ENCODE data around the gene FKBP8. TPM values are rescaled to one million over a fixed set of nuclear protein-coding genes. Genes with fewer than 3 reads are reported as not detected.

The FKBP8 gene
- polyA plus RNA-seq, 3 donors: 78.0 to 159 (median 81.2) TPM

DNA sequence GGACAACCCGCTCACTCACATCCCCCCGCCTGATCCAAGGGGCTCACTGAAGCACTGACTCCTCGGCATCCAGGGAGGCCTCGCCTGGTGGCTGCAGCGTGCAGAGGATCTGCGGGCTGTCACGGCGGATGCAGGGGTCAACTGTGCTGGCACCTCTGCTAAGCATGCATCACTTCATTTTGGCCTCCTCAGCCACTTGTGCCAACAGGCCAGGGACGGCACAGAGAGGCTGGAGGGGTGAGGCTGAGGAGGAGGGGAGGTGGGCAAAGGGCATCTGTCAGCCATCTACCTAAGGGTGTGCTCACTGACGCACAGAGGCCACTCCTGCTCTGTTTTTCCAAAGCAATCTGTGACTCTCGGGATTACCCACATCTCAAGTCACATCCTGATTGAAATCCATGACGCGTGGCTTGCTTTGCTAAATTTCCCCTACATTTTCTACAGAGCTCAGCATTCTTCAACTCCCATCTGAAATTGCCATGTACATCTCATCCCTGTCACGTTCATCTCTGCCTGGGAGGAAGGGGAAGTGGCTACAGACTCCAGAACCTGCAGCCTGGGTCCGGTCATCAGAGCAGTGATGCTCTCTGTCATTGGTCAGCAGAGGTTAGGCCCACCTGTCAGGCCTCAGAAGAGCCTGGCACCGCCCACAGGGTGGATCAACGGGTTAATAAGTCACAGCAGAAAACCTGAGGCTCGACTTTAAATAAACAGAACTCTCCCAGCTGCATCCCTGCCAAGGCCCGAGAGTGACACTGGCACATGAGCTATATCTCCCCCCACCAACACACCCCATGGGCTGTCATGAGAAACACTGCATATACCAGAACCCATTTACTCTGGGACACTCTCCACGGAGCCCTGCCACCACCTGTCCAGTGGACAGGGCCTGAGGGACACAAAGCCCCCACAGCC lies 39.1 kb downstream of the FKBP8 start:
- Mint-ChIP-seq H3K27me3 (ENCODE audit: low read depth in 3 of 3) (peaks cover 0 to 3% (median 2%) of the 10 kb centered on the region in 3 donors), H3K9me3 (no peaks in the 10 kb centered on the region), H3K4me3 (peak overlapping the region; percentile 20 to 39), H3K27ac (peak overlapping the region; percentile 79 to 99 (median 96)), H3K36me3 (peaks cover 36 to 39% of the 10 kb centered on the region in 2 donors), H3K4me1 (peaks cover 98% of the 10 kb centered on the region)
- Histone ChIP-seq H3K27ac (ENCODE audit: low read depth in 1 of 2, low read length in 2 of 2) (peak overlapping the region; percentile 95 to 96), H3K79me2 (ENCODE audit: insufficient read depth, low read length) (peaks cover 92% of the 10 kb centered on the region), H3K27me3 (ENCODE audit: control insufficient read depth in 2 of 2, insufficient read depth in 2 of 2, low read length in 2 of 2) (no peaks in the 10 kb centered on the region), H2AFZ (ENCODE audit: insufficient read depth, low read depth, low read length, poor library complexity, severe bottlenecking) (no peak overlapping the region), H4K20me1 (ENCODE audit: insufficient read depth, low read length) (peaks cover 97% of the 10 kb centered on the region), H3K9me3 (replicated peaks in 1 of 2; ENCODE audit: control insufficient read depth in 1 of 2, insufficient read depth in 1 of 2, low read length in 2 of 2) (no peaks in the 10 kb centered on the region), H3K9ac (ENCODE audit: insufficient read depth, low read length, poor library complexity, severe bottlenecking) (peak overlapping the region; percentile 68), H3K4me1 (ENCODE audit: control insufficient read depth in 1 of 2, insufficient read depth in 2 of 2, low read length in 2 of 2) (peaks cover 95 to 100% of the 10 kb centered on the region in 2 donors), H3K4me2 (replicated peaks; ENCODE audit: extremely low read depth, low read length, poor library complexity, severe bottlenecking) (peak overlapping the region; percentile 68), H3K4me3 (replicated peaks in 1 of 3; ENCODE audit: low read depth in 2 of 3, low read length in 3 of 3) (peak overlapping the region in 1 of 3 experiments; percentile 61), H3K36me3 (replicated peaks in 1 of 2; ENCODE audit: control insufficient read depth in 1 of 2, insufficient read depth in 2 of 2, low read length in 2 of 2) (peaks cover 4 to 20% of the 10 kb centered on the region in 2 donors)
- peak in 2 of 3 donors; percentile 37 to 65 for DNase-seq
- 73% methylated on average over 18 of the region's 20 CpGs for WGBS (ENCODE audit: insufficient coverage)
- TF ChIP-seq, protein P1, sequence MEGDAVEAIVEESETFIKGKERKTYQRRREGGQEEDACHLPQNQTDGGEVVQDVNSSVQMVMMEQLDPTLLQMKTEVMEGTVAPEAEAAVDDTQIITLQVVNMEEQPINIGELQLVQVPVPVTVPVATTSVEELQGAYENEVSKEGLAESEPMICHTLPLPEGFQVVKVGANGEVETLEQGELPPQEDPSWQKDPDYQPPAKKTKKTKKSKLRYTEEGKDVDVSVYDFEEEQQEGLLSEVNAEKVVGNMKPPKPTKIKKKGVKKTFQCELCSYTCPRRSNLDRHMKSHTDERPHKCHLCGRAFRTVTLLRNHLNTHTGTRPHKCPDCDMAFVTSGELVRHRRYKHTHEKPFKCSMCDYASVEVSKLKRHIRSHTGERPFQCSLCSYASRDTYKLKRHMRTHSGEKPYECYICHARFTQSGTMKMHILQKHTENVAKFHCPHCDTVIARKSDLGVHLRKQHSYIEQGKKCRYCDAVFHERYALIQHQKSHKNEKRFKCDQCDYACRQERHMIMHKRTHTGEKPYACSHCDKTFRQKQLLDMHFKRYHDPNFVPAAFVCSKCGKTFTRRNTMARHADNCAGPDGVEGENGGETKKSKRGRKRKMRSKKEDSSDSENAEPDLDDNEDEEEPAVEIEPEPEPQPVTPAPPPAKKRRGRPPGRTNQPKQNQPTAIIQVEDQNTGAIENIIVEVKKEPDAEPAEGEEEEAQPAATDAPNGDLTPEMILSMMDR (IDR thresholded peaks at IDR 0.05): no peak
- intact Hi-C loops (cut with micrococcal nuclease): loop anchor here in 1 of 2 donors (2.0 kb wide), 1 partner anchor 17 kb away; no protein-coding TSS in a partner anchor

DNA sequence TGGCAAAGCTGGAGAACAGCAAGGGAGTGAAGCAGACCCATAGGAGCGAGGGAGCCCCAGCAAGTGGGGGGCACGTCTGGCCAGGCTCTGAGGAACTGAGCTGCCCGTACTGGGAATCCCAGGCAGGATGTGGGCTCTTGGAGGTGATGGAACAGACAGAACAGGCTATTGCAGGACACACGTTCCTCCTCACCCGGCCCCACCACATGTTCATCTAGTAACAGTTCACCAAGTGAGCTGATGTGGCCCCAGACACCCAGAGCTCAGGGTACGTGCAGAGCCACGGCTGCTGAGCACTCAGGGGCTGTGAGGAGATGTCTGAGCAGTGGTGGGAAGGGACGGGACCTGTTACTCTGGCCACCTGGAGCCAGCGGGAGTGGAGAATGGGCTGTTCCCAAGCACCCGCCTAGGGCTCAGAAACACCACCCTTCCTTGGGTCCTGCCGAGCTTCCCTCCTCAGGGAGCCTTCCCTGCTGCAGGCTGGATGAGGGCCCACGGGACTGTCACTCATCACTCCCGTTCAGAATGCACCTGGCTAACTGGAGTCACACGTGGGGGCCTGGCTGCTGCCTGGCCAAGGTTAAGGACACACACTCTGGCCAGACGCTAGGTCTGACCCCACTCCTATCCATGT lies 39.9 kb downstream of the FKBP8 start:
- peak overlapping the region; percentile 95 to 96 for H3K27ac ChIP-seq (ENCODE audit: low read depth in 1 of 2, low read length in 2 of 2)

More for the DNA sequence above, 39.9 kb downstream of the FKBP8 start:
- Histone ChIP-seq H3K4me3 (replicated peaks in 1 of 3; ENCODE audit: low read depth in 2 of 3, low read length in 3 of 3) (peak overlapping the region in 1 of 3 experiments; percentile 61), H3K9me3 (replicated peaks in 1 of 2; ENCODE audit: control insufficient read depth in 1 of 2, insufficient read depth in 1 of 2, low read length in 2 of 2) (no peaks in the 10 kb centered on the region), H3K9ac (ENCODE audit: insufficient read depth, low read length, poor library complexity, severe bottlenecking) (peak overlapping the region; percentile 68), H3K79me2 (ENCODE audit: insufficient read depth, low read length) (peaks cover 92% of the 10 kb centered on the region), H3K36me3 (replicated peaks in 1 of 2; ENCODE audit: control insufficient read depth in 1 of 2, insufficient read depth in 2 of 2, low read length in 2 of 2) (peaks cover 4 to 20% of the 10 kb centered on the region in 2 donors), H4K20me1 (ENCODE audit: insufficient read depth, low read length) (peaks cover 97% of the 10 kb centered on the region), H3K27me3 (ENCODE audit: control insufficient read depth in 2 of 2, insufficient read depth in 2 of 2, low read length in 2 of 2) (no peaks in the 10 kb centered on the region), H2AFZ (ENCODE audit: insufficient read depth, low read depth, low read length, poor library complexity, severe bottlenecking) (no peak overlapping the region), H3K4me2 (replicated peaks; ENCODE audit: extremely low read depth, low read length, poor library complexity, severe bottlenecking) (peak overlapping the region; percentile 68), H3K4me1 (ENCODE audit: control insufficient read depth in 1 of 2, insufficient read depth in 2 of 2, low read length in 2 of 2) (peaks cover 97 to 100% of the 10 kb centered on the region in 2 donors)
- H3K36me3 Mint-ChIP-seq: peaks cover 36 to 39% of the 10 kb centered on the region in 2 donors
- H3K27ac Mint-ChIP-seq: peak overlapping the region; percentile 96 to 99 (median 98)
- peaks cover 98% of the 10 kb centered on the region for H3K4me1 Mint-ChIP-seq
- no peaks in the 10 kb centered on the region for H3K9me3 Mint-ChIP-seq
- peak overlapping the region; percentile 58 to 87 for H3K4me3 Mint-ChIP-seq
- TF ChIP-seq, protein P1 (IDR thresholded peaks at IDR 0.05): no peak
- peaks cover 0 to 3% (median 2%) of the 10 kb centered on the region in 3 donors for H3K27me3 Mint-ChIP-seq (ENCODE audit: low read depth in 3 of 3)
- DNase-seq: peak in 2 of 3 donors; percentile 37 to 65
- WGBS (ENCODE audit: insufficient coverage): 63% methylated on average over 12 of the region's 15 CpGs
- intact Hi-C loops (cut with micrococcal nuclease): loop anchor here in 1 of 2 donors (2.0 kb wide), 1 partner anchor 17 kb away; no protein-coding TSS in a partner anchor
